Suppressor macrophage treated with lipopolysaccharide for 4 hours (primary cell): ENCODE data around the gene TMPRSS3.

ENCODE experiments used
- DNase-seq: peaks from one replicate; pipeline ENCODE4 v3.0.0-alpha.2; 2020

Gene TMPRSS3

GRCh38 chr21:42369821-42370220 lies 26.0 kb downstream of the TMPRSS3 start:
- DNase-seq = no peak

DNA sequence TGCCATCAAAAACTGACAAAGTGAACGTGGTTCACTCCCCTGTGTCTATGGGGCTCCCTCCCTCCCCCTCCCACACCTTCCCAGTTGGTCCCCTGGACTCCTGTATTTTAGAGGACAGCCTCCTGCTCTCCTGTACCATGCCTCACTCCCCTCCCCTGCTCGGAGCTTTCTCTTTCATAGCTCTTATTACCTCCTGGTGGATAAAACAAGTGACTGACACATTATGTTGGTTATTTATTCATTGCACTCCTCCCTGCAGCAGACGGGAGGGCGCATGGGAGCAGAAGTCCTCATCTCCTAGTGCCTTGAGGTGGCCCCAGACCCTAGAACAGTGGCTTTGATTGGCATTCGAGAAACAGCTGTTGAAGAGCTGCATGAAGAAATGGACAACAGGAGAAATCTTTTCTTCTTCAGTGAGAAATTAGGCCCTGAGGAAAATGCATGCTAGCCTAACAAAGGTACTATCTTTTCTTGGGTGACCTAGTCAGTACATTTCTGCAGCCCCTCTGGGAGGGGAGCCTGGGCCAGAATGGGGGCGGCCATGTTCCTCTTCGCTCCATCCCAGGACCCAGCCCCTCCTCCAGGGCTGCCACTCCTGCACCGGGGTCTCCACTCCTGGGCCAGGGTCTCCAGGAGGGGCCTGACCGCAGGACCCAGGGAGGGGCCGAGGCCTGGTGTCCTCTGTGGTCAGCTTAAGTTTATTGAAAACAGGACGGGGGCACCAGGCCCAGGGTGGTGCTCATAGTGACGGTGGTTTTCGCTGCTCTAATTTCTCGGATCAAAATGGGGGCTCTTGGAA lies 28.3 kb downstream of the TMPRSS3 start:
- no peak for DNase-seq

- no peak for DNase-seq
These were observed 29.4 kb downstream of the TMPRSS3 start, which contains the start of gene TFF1 for GRCh38 chr21:42366292-42367010. TSS of gene TFF1 (minus strand) at chr21:42366535. CDS start at chr21:42366495, 40 bp downstream.

- no peak for DNase-seq
These were observed 30.1 kb downstream of the TMPRSS3 start for GRCh38 chr21:42365770-42366169.

DNA sequence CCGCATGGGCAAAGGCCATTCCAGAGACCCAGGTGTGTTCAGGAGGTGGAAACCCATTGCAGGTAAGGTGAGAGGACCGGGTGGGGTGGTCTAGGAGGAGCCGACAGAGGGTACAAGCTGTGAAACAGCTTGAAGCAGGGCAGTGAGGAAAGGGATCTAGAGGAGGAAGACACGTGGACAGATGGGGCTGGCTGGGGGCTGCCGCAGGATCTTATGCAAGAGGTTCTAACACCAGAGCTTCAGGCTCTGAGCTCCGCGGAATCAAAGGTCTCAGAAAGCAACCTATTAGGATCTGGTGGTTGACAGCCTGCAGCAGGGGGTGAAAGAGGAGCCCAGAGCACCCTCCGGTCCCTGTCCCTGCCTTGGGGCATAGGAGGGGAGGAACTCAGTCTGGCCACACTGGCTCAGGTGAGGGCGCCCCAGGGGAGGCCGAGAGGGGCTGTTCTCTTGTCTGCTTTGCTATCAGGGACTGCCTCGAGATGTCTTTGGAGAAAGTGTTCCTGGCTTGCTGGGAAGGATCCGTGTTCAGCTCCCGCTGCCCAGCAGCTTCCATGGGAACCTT lies 31.5 kb downstream of the TMPRSS3 start:
- peak; percentile 6 for DNase-seq

DNA sequence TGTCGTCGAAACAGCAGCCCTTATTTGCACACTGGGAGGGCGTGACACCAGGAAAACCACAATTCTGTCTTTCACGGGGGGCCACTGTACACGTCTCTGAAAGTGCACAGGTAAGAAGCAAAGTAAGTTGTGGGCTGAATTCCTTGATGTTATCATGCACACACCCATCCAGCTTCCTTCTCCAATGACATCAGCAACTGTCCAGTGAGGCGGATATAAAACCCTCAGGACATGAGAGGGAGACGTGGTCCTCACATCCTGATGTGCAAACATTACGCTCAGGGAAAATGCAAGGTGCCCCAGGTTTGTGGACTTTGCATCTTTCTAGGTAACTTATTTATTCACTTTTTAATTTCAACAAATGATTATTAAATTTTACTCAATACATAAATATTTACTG lies 32.5 kb downstream of the TMPRSS3 start:
- no peak for DNase-seq

GRCh38 chr21:42362700-42363099 lies 33.2 kb downstream of the TMPRSS3 start:
- DNase-seq = no peak

DNA sequence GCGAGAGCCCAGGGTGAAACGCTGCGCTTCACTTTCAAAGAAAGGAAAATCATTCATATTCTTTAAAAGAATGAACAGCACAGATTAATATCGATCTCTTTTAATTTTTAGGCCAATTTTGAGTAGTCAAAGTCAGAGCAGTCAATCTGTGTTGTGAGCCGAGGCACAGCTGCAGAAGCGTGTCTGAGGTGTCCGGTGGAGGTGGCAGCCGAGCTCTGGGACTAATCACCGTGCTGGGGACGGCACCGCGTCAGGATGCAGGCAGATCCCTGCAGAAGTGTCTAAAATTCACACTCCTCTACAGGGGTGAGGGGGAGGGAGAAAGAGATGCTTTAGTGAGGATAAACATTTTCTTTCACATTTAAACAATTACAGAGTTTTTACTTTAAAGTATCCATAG lies 33.7 kb downstream of the TMPRSS3 start:
- DNase-seq = no peak

DNA sequence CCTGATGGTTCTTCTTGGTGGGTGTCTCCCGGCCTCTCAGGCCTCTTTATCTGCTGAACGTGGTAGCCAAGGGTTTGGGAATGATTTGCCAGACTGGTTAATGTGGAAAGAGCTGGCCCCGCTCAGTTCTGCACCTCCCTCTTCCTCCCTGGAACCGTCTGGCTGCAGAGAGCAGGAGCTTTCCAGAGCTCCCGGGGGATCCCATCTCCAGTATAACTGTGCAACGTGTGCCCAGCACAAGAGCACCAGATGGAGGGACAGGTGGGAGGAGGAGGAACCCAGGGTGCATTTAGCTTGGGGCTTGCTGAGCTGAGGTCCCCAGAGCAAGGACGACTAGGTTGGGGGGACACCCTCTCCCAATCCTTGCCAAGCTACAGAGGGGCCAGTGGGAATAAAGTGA lies 34.6 kb downstream of the TMPRSS3 start:
- DNase-seq = no peak

DNA sequence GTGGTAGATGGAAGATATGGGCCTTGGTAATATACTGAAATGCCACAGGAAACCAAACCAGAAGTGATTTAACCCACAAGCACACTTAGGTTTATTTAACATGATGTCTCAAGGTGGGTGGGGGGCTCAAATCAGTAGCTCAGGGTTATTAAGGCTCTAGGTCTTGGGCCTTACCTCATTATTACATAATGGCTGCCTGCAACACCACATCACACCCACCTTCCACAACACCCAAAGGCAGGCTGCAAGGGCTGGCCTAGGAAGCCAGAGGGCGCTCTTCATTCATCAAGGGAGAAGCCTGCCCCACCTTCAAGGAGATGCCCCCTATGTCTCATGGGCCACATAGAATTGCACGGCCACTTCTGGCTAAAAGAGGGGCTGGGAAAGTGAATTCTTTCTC lies 35.5 kb downstream of the TMPRSS3 start:
- no peak for DNase-seq

DNA sequence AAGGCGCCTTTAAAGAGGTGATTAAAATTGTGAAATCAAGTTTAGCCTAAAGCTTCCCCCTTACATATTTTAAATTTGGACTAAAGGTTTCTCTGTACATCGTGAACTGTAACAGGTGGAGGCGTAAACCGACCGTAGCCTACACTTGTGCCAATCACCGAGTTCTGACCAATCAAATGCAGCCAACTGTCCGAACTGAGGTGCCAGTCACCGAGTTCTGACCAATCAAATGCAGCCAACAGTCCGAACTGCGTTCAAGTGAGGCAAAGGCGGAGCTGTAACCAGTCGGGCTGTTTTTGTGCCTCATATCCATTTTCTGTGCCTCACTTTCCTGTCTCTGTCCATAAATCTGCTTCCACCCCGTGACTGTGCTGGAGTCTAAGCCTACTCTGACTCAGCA lies 36.9 kb downstream of the TMPRSS3 start:
- DNase-seq = no peak

DNA sequence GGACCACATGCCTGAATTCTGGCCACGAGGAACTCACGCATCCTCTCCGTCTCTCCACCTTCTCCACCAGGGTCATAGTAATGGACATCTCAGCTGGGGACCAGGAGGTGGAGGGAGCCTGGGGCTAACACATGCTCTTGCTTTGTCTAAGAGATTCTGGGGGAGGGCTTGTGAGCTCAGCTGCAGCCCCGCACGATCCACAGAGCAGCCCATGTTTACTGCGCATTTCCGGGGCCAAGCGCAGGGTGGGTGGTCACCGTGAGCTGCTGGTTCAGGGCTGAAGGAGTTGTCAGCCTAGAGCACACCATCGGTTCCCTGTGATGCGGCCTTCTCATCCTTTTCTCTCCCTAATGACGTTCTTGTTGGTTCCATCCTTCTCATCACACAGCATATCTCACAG lies 37.6 kb downstream of the TMPRSS3 start:
- DNase-seq = no peak

DNA sequence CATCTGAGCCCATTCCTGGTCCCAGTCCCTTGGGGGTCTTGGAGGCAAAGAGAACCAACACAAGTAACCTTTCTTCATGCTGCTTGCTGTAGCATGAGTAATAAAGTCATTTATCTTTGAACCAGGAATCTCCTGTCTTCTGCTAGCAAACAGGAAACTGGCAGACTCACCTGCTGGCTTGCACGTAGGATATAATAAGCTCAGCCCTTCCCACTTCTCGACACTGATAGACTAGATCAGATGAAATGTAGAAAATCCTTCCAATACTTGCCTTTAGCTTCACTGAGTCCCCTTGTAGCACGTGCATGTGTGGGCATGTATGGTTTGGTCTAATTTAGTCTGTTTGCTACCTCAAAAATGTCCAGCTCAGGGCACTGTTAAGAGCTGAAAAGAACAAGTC lies 38.5 kb downstream of the TMPRSS3 start:
- DNase-seq = no peak

GRCh38 chr21:42356650-42357049 lies 39.2 kb downstream of the TMPRSS3 start:
- DNase-seq = no peak

- DNase-seq = no peak
These were observed 39.8 kb downstream of the TMPRSS3 start for GRCh38 chr21:42356046-42356445.

- DNase-seq = no peak
These were observed 42.2 kb downstream of the TMPRSS3 start for GRCh38 chr21:42353623-42354022.

DNA sequence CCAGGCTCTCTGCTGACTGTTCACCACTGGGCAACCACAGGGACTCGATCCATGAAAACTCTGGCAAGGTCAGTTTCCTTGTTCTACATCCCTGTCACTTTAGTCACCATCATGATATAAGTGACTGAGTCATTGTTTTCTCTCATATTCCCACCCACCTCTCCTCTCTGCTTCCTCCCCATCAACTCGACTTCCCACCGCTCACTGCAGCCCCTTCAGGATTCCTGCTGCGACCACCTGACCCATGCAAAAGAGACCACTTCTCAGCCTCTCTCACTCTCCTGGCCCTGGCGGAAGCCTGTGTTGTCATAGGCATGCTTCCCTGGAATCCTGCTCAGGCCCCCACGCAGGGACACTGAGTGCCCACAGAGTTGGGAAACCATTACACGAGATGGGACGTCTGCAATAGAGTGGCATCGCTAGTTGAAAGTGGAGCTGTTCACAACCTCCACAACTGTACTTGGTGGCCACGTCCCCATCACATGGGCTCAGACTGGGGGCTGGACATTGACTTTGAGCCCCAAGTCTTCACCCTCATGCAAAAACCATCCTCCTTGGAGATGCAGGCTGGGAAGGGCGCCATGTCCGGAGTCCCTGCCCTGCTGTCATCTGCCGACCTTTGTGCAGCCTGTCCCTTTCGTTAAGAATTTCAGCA lies 43.3 kb downstream of the TMPRSS3 start:
- DNase-seq = no peak

DNA sequence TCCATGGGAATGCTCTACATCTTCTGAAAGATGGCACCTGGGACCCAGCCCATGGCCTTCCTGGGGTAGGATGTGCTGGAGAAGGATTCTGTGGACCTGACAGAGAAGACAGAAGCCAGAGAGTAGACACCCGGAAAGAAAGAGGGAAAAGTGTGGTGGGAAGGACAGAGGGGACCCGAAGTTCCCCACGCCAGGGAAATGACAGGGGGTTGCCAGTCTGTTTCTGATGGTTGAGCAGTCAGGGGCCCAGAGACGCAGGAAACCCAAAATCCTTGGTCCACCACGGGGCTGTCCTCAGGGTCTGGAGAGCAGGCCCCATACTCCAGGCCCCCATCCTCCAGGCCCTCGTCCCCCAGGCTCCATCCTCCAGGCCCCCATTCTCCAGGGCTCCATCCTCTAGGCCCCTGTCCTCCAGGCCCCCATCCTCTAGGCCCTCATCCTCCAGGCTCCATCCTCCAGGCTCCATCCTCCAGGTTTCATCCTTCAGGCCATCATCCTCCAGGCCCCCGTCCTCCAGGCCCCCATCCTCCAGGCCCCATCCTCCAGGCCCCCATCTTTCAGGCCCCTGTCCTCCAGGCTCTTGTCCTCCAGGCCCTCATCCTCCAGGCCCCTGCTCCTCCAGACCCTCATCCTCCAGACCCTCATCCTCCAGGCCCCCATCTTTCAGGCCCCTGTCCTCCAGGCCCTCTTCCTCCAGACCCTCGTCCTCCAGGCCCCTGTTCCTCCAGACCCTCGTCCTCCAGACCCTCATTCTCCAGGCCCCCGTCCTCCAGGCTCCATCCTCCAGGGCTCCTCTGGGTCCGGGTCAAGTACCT lies 44.0 kb downstream of the TMPRSS3 start:
- DNase-seq = no peak

GRCh38 chr21:42350927-42351426 lies 44.9 kb downstream of the TMPRSS3 start, which contains the start of gene TFF2:
TSS of gene TFF2 (minus strand) at chr21:42350994. CDS start at chr21:42350957, 37 bp downstream.
- DNase-seq = no peak

GRCh38 chr21:42350318-42350910 lies 45.4 kb downstream of the TMPRSS3 start:
- DNase-seq = no peak

DNA sequence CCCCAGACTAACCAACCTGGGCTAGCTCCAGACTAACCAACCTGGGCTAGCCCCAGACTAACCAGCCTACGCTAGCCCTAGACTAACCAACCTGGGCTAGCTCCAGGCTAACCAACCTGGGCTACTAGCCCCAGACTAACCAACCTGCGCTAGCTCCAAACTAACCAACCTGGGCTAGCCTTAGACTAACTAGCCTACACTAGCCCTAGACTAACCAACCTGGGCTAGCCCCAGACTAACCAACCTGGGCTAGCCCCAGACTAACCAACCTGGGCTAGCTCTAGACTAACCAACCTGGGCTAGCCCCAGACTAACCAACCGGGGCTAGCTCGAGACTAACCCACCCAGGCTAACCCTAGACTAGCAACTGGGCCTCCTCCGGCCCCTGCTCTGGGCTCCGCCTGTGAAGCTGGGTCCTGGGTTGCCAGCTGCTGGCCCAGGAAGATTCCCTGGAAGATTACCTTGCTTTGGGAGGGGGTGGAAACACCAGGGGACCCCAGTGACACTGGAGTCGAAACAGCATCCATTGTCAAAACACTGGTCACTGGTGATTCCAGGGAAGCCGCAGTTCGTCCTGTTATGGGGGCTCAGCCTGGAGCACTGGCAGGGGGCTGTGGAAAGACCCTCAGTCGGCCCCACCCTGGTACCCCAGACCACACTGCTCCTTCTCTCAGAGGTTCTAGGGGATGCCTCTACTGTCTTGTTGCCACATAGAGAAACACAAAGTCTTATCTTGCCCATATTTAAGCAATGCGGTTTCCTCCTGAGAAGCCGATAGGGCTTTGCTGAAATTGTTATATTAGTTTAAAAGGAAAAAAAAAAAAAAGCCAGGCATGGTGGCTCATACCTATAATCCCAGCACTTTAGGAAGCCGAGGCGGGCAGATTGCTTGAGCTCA lies 46.2 kb downstream of the TMPRSS3 start:
- DNase-seq = no peak
